Measurements from ENCODE around the gene CACNA1H.

DNA sequence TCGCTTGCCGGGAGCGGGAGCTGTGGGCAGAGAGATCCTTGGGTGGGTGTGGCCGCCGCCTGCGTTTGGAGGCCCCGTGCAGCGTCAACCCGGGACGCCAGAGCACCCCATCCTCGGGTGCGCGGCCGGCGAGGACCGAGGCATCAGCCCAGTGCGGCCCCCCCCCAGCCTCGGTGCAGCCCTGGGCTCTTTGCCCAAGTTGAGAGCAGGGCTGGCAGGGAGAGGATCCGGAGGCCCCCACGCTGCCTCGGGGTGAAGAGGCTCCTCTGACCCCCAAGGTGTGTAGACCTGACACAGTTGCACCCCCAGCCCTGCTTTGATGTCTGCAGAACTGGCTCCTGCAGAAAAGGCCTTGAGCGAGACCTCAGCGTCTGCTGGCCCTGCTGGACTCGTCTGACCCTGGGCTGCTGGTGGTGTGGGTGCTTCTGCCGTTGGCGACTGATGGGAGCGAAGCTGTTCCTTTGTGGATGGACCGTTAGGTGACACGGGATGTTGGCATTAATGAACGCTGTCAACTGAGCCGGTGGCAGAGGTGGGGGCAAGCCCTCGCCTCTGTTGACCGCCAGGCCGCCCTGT is 8.0 kb downstream of the CACNA1H start:
- no peak for TF ChIP-seq ELF4 (IDR thresholded peaks at IDR 0.05)
- TF ChIP-seq SP1 (IDR thresholded peaks at IDR 0.05), result no peak
- TF ChIP-seq TARDBP (IDR thresholded peaks at IDR 0.05), result no peak
- TF ChIP-seq BHLHE40 (IDR thresholded peaks at IDR 0.05; ENCODE audit: borderline replicate concordance), result no peak
- TF ChIP-seq FOXM1 (IDR thresholded peaks at IDR 0.05; ENCODE audit: borderline replicate concordance), result no peak
- TF ChIP-seq FOXK2 (IDR thresholded peaks at IDR 0.05), result no peak
- no peak for TF ChIP-seq FOXA1 (IDR thresholded peaks at IDR 0.05)
- no peak for TF ChIP-seq LEF1 (IDR thresholded peaks at IDR 0.05; ENCODE audit: borderline replicate concordance)
- TF ChIP-seq ARNT (IDR thresholded peaks at IDR 0.05), result no peak
- TF ChIP-seq HDGF (IDR thresholded peaks at IDR 0.05; ENCODE audit: borderline replicate concordance), result no peak
- no peak for TF ChIP-seq L3MBTL2 (conservative IDR thresholded peaks at IDR 0.05)
- no peak for TF ChIP-seq NFRKB (IDR thresholded peaks at IDR 0.05)
- TF ChIP-seq, protein P1, sequence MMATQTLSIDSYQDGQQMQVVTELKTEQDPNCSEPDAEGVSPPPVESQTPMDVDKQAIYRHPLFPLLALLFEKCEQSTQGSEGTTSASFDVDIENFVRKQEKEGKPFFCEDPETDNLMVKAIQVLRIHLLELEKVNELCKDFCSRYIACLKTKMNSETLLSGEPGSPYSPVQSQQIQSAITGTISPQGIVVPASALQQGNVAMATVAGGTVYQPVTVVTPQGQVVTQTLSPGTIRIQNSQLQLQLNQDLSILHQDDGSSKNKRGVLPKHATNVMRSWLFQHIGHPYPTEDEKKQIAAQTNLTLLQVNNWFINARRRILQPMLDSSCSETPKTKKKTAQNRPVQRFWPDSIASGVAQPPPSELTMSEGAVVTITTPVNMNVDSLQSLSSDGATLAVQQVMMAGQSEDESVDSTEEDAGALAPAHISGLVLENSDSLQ (IDR thresholded peaks at IDR 0.05), result no peak
- TF ChIP-seq SUZ12 (IDR thresholded peaks at IDR 0.05), result no peak
